ENCODE measurements around the gene SOS1.

The SOS1 gene

DNA sequence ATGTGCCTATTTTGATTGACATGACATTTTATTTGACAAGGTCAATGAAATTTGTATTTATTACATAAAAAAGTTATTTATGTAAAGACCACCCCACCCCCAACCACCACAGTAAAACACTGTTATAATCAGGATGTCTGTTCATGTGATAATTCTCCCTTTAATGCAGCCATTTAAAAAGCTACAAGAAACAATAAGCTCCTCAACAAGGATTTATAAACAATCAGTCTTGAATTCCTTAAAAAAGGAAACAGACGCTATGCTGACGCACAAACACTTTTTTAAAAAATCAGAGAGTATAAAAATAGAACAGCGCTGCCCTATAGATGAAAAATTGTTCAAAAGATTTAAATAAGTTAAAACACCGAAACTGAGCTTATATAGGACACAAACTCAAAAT, 102.2 kb downstream of the SOS1 start:
- DNase-seq: no peak

DNA sequence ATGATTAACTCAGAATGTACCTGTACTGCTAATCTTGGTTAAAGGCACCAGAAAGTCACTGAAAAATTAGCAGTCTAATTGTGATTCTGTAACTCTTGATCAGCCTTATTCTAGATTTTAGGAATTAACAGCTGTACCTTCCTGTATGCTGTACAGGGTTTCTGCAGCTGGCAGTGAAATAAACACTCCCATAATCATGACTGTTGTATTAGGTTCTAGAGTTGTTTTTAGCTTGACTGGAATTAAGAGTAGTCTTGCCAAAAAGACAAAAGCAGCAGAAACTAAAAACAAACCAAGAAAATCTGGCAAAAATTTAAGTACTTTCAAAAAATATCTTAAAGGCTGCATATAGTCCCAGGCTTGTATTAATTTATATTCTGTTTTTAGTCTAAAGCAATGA, 103.5 kb downstream of the SOS1 start:
- DNase-seq: no peak

DNA sequence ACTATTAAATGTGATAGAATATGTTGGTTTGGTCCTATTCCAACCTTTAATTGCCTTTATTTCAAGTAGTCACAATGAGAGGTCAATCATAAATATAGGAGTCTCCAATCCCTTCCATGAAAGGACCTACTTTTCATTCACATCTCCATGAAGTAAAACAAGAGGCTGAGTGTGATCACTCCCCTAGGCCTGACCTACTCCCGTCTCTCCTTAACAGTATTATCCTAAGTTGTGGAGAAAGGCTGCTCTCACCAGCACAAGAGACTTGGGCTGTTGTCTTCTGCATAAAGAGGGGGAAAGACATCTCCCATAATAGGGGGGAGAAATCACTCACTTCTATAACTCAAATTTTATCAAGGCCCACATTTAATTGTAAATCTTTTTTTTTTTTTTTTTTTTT, 105.4 kb downstream of the SOS1 start:
- no peak for DNase-seq

DNA sequence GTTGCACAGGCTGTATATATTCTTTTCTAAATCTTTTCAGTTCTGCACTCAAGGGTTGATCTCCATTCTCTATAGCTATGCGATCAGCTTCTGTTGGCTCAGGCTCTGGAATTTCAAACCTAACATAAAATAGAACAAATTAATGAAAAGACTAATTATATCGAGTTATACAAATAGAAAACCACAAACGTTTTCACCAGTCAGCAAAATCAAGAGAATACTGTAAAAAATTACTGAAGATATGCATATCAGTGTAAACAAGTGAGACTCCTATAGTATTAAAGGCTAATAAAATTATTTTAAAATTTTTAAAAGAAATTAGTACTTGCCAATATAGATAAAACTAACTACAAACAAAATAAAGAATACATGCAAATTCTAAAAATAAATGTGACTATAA, 107.0 kb downstream of the SOS1 start:
- DNase-seq: no peak

DNA sequence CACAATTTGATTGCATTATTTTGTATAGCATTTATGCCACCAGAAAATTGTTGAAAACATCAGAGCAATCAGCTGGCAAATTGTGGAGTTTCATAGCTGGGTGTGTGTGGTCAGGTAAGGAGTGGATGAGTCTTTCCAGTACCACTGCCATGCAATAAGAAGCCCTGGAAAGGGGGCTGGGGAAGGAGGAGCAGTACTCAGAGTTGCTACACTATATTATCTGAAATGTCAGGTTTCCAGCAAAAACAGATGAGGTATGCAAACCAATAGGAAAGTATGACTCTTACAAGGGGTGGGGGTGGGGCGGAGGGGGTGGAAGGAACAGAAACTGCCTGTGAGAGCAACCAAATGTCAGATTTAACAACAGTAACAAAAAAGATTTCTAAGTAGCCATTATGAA, 112.2 kb downstream of the SOS1 start:
- no peak for DNase-seq

DNA sequence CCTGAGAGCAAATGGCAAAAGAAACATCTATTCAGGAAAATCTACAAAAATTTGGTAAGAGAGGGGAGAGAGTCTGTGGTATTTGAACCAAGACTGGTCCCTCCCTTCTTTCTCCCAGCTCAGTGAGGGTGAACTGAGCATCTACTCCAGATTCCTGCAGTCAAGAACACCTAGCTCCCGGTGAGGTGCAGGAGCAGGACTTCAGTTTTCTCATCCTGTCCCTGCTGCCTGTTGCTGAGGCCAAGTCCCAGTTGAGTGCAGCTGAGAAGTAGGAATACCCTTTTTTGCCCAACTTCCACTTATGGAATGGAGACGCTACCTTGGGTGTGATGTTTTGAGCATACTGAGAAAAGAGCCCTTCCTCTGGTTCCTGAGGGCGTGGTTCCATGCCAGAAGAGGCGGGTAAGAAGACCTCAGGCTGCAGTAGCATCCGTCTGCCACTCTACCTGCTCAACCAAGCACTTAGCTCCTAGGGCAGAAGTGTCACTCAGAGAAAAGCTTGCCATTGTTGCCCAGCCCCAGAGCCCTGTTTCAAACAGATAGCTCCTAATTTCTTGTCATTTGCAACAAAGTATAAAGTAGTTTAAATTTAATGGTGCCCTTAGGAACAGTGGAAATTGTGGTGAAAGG, 112.9 kb downstream of the SOS1 start:
- DNase-seq: no peak

DNA sequence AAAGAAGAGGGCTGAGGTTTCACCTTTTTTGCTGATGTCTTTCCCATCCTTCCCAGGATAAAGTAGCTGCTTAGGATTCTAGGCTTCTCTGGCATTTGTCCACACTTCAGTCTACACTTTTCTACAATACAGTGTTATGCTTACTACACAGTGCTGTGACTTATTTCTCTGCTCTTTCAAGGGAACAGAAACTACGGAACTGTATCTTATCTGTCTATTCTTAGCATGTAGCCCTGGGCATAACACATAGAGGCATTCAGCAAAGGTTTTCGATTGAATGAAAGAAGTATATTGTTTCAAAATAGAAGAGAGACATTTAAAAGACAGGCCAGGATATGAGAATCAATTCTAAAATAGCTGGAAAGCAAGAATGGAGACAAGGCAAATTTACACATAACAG, 120.3 kb downstream of the SOS1 start:
- no peak for DNase-seq

DNA sequence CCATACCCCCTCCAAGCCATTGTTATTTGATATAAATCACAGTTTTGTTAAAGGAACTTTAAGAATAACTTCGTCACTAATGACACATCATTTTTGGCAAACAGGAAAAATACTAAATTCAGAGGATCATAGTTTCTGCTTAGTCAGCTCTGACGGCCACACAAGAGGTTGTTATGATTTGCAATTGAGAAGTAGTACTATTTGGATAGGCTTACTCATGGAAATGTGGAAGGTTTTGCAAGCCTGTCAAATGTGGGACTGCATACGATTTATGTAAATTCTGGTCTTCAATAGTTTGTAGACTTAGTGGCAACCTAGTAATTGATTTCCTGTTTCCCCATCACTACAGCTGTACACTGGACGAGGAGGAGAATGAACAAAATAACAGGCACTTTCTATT, 123.1 kb downstream of the SOS1 start:
- DNase-seq: no peak

DNA sequence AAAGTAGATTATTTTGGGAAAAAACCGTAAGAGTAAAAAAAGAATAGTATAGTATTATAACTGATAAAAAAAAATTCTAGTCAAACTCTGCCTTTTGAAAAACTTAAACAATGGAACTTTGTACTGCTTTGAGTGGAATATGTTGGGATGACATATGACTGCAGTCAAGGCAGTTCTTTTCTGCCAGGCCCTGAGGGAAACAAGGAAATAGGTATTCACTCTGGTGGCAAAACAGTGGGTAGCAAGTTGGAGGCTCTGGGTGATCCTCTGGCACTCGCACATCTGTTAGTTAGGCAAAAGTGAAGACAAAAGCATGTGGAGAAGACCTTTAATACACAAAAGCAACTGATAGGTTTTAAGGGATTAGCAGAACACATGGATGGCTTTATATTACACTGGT, 129.0 kb downstream of the SOS1 start:
- no peak for DNase-seq

DNA sequence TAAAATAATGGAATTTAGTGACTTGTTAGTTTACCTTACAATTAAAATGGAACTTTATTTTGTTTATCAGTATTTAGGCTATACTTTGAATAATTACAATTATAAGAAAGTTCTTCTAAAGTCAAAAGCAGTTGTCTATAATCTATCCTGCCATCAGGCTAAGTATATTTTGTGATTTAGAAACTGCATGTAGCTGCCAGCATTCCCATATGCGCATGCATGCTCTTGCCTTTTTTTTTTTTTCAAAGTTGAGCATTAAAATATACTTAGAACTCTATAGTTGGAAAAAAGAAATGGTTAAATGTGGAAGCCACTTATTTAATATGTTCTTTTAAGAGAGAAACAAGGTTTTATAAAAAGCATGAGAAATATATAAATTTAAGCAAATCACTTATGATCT, 132.1 kb downstream of the SOS1 start:
- DNase-seq: no peak

DNA sequence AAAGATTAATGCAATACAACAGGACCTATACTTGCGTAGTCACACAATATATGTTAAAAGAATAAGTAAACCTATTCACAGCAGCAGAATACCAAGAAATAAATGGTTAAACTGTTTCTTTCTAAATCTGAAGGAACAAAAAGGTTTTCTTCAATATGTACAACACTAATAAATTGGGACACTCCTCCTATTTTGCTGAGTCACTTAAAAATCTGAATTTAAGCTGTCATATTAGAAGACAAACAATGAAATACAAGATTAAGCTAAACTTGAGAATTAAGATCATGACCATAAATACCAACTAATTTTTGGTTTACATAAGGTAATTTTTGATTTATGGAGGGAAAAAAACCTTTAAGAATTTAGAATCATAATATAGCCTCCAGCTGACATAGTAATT, 138.4 kb downstream of the SOS1 start:
- DNase-seq: no peak

DNA sequence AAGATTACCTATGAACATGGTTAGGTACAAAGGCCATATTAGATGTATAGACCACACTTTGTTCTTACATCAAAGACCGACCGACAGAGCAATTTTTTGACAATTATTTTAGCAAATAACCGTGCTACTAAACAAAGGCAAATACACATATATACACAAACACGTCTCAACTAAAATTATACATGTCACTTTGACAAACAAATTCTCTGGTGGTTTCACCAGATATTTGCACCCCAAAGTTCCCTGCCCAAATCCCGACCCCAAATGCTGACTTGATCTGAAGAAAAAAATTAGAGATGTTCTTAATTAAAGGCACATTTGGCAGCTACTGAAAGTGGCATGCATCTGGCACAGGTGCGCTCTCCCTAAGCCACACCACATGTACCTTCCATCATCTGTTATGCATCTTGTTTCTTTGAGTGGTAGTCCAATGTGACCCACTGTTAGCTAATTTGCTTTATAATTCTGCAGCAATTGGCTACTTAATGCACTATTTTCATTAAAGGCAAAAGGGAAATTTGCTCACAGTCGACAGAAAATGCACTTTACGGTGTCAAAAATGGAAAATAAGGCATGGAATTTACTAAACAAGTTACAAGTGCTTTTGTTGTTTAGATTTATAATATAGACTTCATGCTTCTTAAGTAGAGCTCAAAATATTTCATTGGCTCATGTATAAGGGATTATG, 139.0 kb downstream of the SOS1 start:
- DNase-seq: no peak

DNA sequence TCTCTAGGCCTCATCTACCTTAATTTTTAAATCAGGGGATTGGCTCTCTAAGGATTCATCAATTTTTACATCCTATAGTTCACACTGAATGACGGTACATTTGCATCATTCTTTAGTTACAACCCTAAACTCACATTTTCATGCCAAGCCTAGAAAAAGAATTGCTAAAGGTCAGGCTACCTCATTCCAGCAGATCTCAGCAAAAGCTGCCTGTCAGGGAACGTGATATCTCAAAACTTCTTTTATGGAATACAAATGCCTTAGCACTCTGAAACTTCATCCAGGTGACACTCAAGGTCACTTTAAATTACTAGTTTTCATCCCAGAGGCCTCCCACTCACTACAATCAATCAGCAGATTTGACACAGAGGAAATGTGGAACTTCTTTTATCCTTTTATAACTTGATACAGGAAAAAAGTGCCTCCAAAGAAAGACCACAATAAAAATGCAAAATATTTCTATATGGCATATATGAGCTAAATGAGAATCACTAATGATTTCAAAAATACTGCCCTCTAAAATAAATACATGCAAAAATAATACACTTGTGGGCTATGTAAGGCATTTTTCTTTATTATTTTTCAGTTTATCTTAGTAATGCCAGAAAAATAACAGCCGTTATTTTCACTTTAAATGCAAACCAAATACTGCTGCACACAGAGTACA, 139.7 kb downstream of the SOS1 start:
- DNase-seq: no peak

DNA sequence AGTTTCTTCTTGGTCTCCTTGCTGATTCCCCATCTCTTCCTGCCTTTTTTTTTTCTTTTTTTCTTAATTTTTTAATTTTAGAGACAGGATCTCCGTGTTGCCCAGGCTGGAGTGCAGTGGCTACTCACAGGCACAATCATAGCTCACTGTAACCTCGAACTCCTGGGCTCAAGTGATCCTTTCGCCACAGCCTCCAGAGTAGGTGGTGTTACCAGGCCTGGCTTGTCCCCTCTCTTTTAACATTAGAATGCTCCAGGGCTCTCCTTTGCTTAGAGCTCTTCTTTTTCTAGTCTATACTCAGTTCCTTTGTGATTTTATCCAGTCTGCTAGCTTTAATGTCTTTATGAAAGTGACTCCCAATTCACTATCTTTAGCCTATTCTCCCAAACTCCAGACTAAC, 141.9 kb downstream of the SOS1 start:
- no peak for DNase-seq

DNA sequence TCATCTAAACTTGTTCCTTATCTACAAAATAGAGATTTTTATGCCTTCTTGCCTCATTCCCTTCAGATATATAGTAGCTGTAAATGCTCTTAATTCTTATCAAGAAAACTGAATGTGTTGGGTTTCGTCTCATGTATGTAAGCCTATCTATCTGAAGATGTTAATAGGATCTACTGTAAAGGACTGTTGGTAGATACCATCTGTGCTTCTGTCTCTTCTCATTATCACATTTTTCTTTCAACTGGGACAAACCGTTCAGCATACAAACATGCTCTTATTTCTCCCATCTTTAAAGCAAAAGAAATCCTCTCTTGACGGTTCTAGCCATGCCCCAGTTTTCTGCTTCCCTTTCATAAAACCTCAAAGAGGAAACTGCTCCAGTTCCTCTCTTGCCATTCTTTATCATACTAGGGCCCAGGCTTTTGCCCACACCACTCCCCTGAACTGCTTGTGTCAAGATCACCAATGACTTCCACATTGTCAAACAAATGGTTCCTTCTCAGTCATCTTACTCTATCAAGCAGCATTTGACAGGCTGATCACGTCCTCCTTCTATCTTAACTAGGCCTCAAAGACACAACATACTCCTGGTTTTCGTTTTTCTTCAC, 142.5 kb downstream of the SOS1 start:
- no peak for DNase-seq

DNA sequence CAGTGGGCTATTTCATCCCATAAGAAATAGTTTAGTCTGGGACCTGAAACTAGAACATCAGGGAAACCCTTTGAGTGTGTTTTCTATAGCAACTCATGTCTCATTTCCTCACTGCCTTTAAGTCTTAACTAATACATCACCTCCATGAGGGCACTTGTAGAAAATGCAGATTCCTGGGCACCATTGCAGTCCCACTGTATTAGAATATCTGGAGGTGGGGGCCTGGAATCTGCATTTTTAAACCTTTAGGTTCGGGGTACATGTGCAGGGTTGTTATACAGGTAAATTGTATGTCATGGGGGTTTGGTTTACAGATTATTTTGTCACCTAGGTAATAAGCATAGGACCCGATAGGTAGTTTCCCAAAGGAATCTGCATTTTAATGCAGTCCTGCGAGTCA, 143.8 kb downstream of the SOS1 start:
- DNase-seq: no peak

DNA sequence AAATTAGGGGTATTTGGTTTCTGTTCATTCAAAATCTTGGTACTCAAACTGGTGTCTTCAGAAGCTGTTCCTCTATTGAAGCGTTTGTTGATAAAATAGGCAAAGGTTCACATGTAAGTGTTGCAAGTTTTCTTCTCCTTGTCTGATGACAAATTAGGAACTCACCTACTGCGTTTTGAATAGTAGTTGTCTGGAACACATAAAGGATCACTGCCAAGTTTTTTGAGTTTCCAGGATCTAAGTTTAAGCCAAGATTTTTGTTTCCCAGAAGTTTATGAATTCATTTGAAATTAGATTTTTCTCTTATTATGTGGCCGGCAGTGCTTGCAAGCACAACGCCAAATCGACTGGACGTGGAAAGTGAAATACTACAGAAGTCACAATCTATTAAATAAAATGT, 145.8 kb downstream of the SOS1 start:
- no peak for DNase-seq

DNA sequence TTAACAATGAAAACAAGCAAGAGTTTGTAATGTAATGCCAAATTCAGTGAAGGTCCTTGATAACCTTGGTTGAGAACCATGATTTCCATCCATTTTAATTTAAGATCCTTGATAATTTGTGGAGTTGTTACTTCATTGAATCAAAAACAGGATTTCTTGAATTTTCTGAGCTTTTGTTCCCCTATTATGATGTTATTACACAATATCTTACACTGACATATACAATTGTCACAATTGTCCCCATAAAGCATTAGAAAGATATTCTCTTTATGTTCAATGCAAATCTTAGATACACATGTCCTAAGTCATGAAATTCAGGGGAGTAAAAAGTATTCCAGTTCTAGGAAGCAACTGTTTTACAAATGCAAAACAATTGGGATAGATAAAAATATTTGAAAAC, 147.6 kb downstream of the SOS1 start:
- no peak for DNase-seq

DNA sequence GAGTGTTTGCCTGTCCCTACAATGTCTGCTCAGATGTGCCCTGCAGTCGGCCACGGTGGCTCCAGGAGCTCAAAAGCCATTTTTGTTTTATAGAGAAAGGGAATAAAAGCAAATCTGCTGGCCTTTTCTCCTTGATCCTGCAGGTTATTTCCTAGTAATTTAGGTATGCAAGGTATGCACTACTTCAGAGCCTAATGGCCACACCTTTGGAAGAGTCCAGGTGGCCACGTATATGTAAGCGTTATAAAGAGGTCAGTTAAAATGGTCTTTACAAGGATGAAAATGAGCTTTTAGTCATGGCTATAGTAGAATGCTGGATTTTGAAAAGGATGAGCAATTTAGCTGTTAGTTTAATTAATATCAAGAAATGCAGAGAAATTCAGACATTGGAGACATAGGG, 149.5 kb downstream of the SOS1 start:
- no peak for DNase-seq

DNA sequence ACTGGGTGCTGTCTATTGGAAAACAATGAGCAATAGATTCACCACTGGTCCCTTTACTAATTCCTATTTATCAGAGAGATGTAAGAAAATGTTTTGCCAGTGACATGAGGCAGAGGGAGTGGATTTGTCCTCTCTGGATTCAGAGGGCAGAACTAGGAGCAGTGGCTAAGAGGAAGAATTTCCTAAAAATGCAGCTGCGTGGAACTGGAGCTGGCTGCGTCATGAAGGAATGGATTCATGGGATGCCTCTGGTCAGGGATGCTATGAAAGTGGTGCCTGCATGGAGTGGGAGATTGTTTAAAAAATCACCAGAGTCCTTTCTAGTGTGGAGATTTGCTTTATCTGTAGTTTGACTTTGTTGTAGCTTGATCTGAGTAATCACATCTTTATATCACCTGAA, 152.8 kb downstream of the SOS1 start:
- no peak for DNase-seq

DNA sequence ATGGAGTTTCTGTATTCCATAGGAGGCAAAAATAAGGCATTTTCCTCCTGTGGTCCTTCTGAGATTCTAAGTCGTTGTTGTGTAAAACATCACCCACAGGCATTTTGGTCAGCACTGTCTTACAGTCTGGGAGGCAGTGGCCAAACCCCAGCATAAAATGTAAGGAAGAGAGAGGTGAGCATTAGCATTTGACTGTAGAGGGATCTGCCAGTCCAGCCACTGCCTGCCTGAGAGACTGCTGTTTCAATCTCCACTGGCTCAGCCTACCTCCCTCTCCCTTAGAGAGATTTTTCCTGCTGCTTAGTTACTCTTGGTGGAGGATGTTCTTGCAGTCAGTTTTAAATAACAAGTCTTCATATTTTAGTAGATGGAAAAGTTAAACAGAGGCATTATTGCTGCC, 154.2 kb downstream of the SOS1 start:
- no peak for DNase-seq

DNA sequence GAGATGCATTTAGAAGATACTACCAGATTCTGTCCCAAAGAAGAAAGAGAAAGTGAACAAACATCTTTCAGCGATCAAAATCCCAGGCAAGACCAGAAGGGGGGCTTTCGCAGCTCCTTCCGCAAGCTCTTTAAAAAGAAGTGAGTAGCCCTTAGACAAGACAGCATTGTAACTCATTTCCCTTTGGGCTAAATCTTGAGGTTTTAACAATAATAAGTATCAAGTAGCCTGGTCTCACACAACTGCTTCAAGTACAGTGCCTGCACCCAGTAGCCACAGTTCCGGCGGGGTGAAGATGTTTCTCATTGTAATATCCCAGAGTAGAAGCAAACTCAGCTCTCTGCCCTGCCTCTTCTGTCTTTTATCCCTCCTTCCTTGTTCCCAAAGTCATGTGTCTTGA, 154.8 kb downstream of the SOS1 start:
- no peak for DNase-seq

DNA sequence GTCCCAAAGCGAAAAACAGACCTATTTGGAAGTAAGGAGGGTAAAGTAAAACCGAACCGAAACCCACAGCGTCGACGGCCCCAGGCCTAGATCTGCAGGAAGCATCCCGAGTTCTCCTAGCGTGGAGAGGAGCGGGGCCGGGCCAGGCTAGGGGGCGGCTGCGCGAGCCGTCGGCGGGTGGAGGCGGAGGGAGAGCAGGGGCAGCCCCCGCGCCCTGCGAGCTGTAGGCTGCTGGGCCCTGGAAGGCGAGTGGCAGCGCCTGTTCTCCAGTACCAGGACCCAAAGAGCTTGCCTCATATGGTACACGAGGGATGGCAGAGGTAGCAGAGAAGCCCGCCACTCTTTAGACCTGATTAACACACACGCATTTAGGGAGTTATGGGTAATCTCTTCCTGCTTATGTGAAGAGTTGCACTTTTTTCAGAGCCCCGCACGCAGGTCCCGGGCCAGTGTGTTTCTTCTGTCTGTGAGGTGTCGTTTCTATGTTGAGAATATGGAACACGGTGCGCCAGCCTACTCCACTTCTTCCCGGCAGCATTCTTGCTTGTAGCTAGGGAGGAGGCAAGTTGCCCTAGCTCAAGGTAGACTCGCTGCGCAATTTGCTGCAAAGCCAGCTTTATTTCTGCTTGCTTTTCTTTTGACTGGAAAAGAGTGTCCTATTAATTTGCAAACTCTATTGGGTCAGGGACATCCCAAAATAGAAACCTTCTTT, 160.1 kb downstream of the SOS1 start:
- no peak for DNase-seq
